IPS DF 6.9 (cell line): ENCODE data around the gene B3GALNT1.
"Not testable (repeated sequence)": the region's sequence is repeated elsewhere in the genome, so short reads cannot be mapped to it uniquely, and the experiment has no call there.

Source experiments
- DNase-seq: peaks from one replicate; pipeline ENCODE4 v3.0.0-alpha.2; 2013; ENCODE audit warnings: low read depth, low spot score
- H3K27ac ChIP-seq: one replicate; pipeline ENCODE4 v1.5.1; 2013; ENCODE audit warnings: low read length, control low read depth
- H3K27me3 ChIP-seq: 2 replicates; pipeline ENCODE4 v1.6.1; 2013; ENCODE audit warnings: mild to moderate bottlenecking, low read length; ENCODE audit not compliant: control insufficient read depth, insufficient read depth
- H3K36me3 ChIP-seq: 2 replicates; pipeline ENCODE4 v1.6.1; 2013; ENCODE audit warnings: low read length; ENCODE audit not compliant: control insufficient read depth, insufficient read depth
- H3K4me1 ChIP-seq: 2 replicates; pipeline ENCODE4 v1.6.1; 2013; ENCODE audit warnings: low read length; ENCODE audit not compliant: control insufficient read depth, insufficient read depth
- H3K4me3 ChIP-seq: 2 replicates; pipeline ENCODE4 v1.5.1; 2013; ENCODE audit warnings: mild to moderate bottlenecking, low read length
- H3K9me3 ChIP-seq: 2 replicates; pipeline ENCODE4 v1.6.1; 2013; ENCODE audit warnings: low read length, inconsistent platforms; ENCODE audit not compliant: control insufficient read depth, insufficient read depth
- WGBS: extraction: QIAGEN DNeasy Blood & Tissue Kit; methylation state at CpG from one replicate; pipeline ENCODE4 v1.1.7; 2013; ENCODE audit warnings: mixed read lengths, missing lambda C conversion rate; ENCODE audit not compliant: insufficient read length, insufficient coverage; 5-methylcytosine and 5-hydroxymethylcytosine counted together

B3GALNT1 gene

GRCh38 chr3:161054860-161055604, 50.1 kb downstream of the B3GALNT1 start:
- DNase-seq, result no peak
- Histone ChIP-seq H3K4me3 (no peak overlapping the region), H3K27ac (no peak overlapping the region), H3K36me3 (no peaks in the 10 kb centered on the region), H3K4me1 (no peaks in the 10 kb centered on the region), H3K27me3 (no peaks in the 10 kb centered on the region; the same call in 1 of the 2 replicates), H3K9me3 (no peaks in the 10 kb centered on the region)
- WGBS, result no CpG with 5 or more reads among the region's 5 CpGs

GRCh38 chr3:161051856-161052255, 53.3 kb downstream of the B3GALNT1 start:
- Histone ChIP-seq H3K9me3 (no peaks in the 10 kb centered on the region), H3K27me3 (no peaks in the 10 kb centered on the region), H3K4me3 (no peak overlapping the region), H3K27ac (no peak overlapping the region), H3K4me1 (no peaks in the 10 kb centered on the region), H3K36me3 (no peaks in the 10 kb centered on the region)
- no CpG with 5 or more reads among the region's 6 CpGs for WGBS
- no peak for DNase-seq

- Histone ChIP-seq H3K4me3 (no peak overlapping the region), H3K36me3 (no peaks in the 10 kb centered on the region), H3K4me1 (no peaks in the 10 kb centered on the region), H3K9me3 (no peaks in the 10 kb centered on the region), H3K27me3 (no peaks in the 10 kb centered on the region), H3K27ac (no peak overlapping the region)
- DNase-seq, result no peak
- no CpG with 5 or more reads among the region's 3 CpGs for WGBS
Measured at GRCh38 chr3:161050935-161051334, 54.2 kb downstream of the B3GALNT1 start.

DNA sequence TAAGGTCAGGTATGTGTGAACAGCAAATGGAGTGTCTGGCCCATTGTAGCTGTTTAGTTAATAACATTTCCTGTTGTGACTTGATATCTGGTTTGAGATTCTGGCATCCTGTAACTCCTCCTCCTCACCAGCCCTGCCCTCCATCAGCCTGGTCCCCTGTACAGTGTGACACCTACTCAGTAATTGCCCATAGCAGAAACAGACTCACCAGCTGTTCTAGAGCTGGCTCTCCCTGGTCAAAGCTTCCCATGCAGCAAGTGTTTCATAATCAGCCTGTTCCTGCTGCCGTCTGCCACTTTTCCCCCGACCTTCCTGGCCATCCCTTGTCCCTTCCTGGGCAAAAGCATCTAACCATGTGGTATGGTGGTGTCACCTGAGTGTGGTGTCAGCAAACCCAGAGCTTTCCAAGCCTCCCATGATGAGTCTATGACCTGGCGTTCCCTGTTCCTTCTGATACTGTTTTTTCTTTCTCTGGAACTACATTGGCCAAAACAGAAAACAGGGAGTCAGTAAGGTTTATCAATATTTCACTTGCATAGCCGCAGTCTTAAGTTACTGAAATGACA, 55.4 kb downstream of the B3GALNT1 start:
- WGBS, result no CpG with 5 or more reads among the region's 4 CpGs
- no peak for DNase-seq
- H3K27me3 ChIP-seq, result no peaks in the 10 kb centered on the region
- no peaks in the 10 kb centered on the region for H3K4me1 ChIP-seq
- no peaks in the 10 kb centered on the region for H3K36me3 ChIP-seq
- no peak overlapping the region for H3K4me3 ChIP-seq
- no peak overlapping the region for H3K27ac ChIP-seq
- no peaks in the 10 kb centered on the region for H3K9me3 ChIP-seq

- no peak for DNase-seq
- Histone ChIP-seq H3K9me3 (no peaks in the 10 kb centered on the region), H3K27me3 (no peaks in the 10 kb centered on the region), H3K36me3 (no peaks in the 10 kb centered on the region), H3K4me1 (no peaks in the 10 kb centered on the region), H3K27ac (no peak overlapping the region), H3K4me3 (no peak overlapping the region)
- WGBS, result no CpG with 5 or more reads among the region's 5 CpGs
Measured at GRCh38 chr3:161043336-161044035, 61.7 kb downstream of the B3GALNT1 start.

- Histone ChIP-seq H3K4me3 (no peak overlapping the region), H3K27me3 (no peaks in the 10 kb centered on the region), H3K36me3 (no peaks in the 10 kb centered on the region), H3K27ac (no peak overlapping the region), H3K4me1 (no peaks in the 10 kb centered on the region), H3K9me3 (no peaks in the 10 kb centered on the region)
- WGBS, result 100% methylated on average over 1 of the region's 2 CpGs
- DNase-seq, result no peak
Measured at GRCh38 chr3:161042023-161042501, 63.1 kb downstream of the B3GALNT1 start.

GRCh38 chr3:161038725-161039124, 66.4 kb downstream of the B3GALNT1 start:
- Histone ChIP-seq H3K9me3 (no peaks in the 10 kb centered on the region), H3K27ac (no peak overlapping the region), H3K36me3 (no peaks in the 10 kb centered on the region), H3K4me3 (no peak overlapping the region), H3K27me3 (no peaks in the 10 kb centered on the region), H3K4me1 (no peaks in the 10 kb centered on the region)
- DNase-seq, result no peak
- no CpG with 5 or more reads among the region's 3 CpGs for WGBS

DNA sequence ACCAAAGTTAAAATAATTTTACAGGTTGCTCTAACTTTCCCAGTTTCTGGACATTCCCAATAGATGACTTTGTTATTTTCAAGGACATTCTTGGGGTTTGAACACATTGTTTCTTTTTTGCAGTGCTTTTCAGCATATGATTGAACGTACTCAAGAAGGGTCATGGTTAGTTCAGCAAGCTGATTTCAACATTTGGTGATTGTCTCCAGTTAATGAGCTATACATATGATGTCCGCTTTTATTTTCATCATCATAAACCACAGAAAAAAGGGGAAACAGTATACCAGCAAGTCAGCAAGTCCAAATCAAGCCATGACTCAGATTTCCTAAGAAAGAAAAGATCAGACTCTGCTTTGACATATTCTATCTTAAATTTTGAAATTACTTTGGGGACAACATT, 69.4 kb downstream of the B3GALNT1 start:
- no peaks in the 10 kb centered on the region for H3K9me3 ChIP-seq
- no peak overlapping the region for H3K4me3 ChIP-seq
- no peak for DNase-seq
- no peak overlapping the region for H3K27ac ChIP-seq
- no peaks in the 10 kb centered on the region for H3K4me1 ChIP-seq
- H3K36me3 ChIP-seq, result no peaks in the 10 kb centered on the region
- H3K27me3 ChIP-seq, result no peaks in the 10 kb centered on the region
- no CpG with 5 or more reads among the region's 2 CpGs for WGBS

DNA sequence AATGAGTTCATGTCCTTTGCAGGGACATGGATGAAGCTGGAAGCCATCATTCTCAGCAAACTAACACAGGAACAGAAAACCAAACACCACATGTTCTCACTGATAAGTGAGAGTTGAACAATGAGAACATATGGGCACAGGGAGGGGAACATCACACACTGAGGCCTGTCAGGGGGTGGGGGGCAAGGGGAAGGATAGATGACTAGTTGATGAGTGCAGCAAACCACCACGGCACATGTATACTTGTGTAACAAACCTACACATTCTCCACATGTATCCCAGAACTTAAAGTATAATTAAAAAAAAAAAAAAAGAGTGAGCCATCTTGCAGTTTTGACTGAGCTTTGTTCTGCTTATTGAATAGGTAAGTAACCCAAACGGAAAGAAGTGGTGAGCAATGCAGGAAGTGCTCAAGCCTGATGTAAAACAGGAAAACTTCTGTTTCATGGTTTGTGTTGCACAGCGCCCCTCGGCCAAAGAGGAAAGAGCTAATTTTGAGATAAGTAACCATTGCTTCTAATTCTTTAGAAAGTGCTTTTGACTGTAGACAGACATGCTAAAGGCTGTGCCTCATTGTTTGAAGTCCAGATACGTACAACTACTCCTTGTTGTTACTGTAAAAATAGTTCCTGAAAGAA, 70.1 kb downstream of the B3GALNT1 start:
- H3K9me3 ChIP-seq, H3K27ac ChIP-seq, DNase-seq, H3K36me3 ChIP-seq, H3K4me1 ChIP-seq, H3K4me3 ChIP-seq, H3K27me3 ChIP-seq: not testable (repeated sequence)
- WGBS, result no CpG with 5 or more reads among the region's 5 CpGs
